GM18907 (cell line): ENCODE data around the gene LYPD6.
"Not testable (repeated sequence)": the region's sequence is repeated elsewhere in the genome, so short reads cannot be mapped to it uniquely, and the experiment has no call there.

ENCODE experiments used
- ATAC-seq: cut with Tn5 transposase; IDR thresholded peaks from one replicate; pipeline ENCODE4 v1.9.1; 2021; ENCODE audit warnings: mild to moderate bottlenecking, moderate library complexity; ENCODE audit not compliant: unreplicated experiment

LYPD6 gene

GRCh38 chr2:149330127-149331022 lies at the start of gene LYPD6:
Gene LYPD6 (plus strand): TSS chr2:149330587. CDS start chr2:149437709, 107,122 bp downstream.
- peak; percentile 86 for ATAC-seq

GRCh38 chr2:149281441-149281840 lies 48.9 kb upstream of the LYPD6 start:
- no peak for ATAC-seq

- no peak for ATAC-seq
Observed at GRCh38 chr2:149290662-149291061, 39.7 kb upstream of the LYPD6 start.

- no peak for ATAC-seq
Observed at GRCh38 chr2:149291881-149292280, 38.5 kb upstream of the LYPD6 start.

GRCh38 chr2:149296031-149296430 lies 34.4 kb upstream of the LYPD6 start:
- no peak for ATAC-seq

- no peak for ATAC-seq
Observed at GRCh38 chr2:149307014-149307413, 23.4 kb upstream of the LYPD6 start.

GRCh38 chr2:149310349-149310748 lies 20.0 kb upstream of the LYPD6 start:
- ATAC-seq, result no peak

GRCh38 chr2:149312039-149312438 lies 18.3 kb upstream of the LYPD6 start:
- ATAC-seq, result no peak

- peak; percentile 93 for ATAC-seq
Observed at GRCh38 chr2:149313512-149313972, 16.8 kb upstream of the LYPD6 start.

GRCh38 chr2:149314687-149315086 lies 15.7 kb upstream of the LYPD6 start:
- no peak for ATAC-seq

GRCh38 chr2:149315461-149315860 lies 14.9 kb upstream of the LYPD6 start:
- no peak for ATAC-seq

GRCh38 chr2:149318566-149318965 lies 11.8 kb upstream of the LYPD6 start:
- ATAC-seq, result not testable (repeated sequence)

- ATAC-seq, result no peak
Observed at GRCh38 chr2:149320362-149320761, 10.0 kb upstream of the LYPD6 start.

GRCh38 chr2:149329068-149329467 lies 1.3 kb upstream of the LYPD6 start:
- ATAC-seq, result no peak

- ATAC-seq, result peak; percentile 32
Observed at GRCh38 chr2:149329489-149330126, 779 bp upstream of the LYPD6 start.

GRCh38 chr2:149331023-149331400 lies 625 bp downstream of the LYPD6 start:
- no peak for ATAC-seq

- no peak for ATAC-seq
Observed at GRCh38 chr2:149332364-149332763, 2.0 kb downstream of the LYPD6 start.

GRCh38 chr2:149333636-149334035 lies 3.2 kb downstream of the LYPD6 start:
- ATAC-seq, result no peak

- ATAC-seq, result no peak
Observed at GRCh38 chr2:149334156-149334555, 3.8 kb downstream of the LYPD6 start.

- no peak for ATAC-seq
Observed at GRCh38 chr2:149339324-149339723, 8.9 kb downstream of the LYPD6 start.

GRCh38 chr2:149342509-149342908 lies 12.1 kb downstream of the LYPD6 start:
- ATAC-seq, result no peak

GRCh38 chr2:149344105-149344504 lies 13.7 kb downstream of the LYPD6 start:
- no peak for ATAC-seq
